ENCODE measurements around the gene SMYD3. TPM values are rescaled to one million over a fixed set of nuclear protein-coding genes. Genes with fewer than 3 reads are reported as not detected.

SMYD3 gene
- total RNA-seq, 1 donor from 2014 or later = 31.9 TPM

- DNase-seq (ENCODE audit: low spot score, unreplicated experiment) = no peak
- peak; percentile 59 for TF ChIP-seq CTCF (IDR thresholded peaks at IDR 0.05; ENCODE audit: unreplicated experiment)
- H3K27ac Mint-ChIP-seq = no peak overlapping the region
- no peaks in the 10 kb centered on the region for H3K36me3 Mint-ChIP-seq (ENCODE audit: insufficient read depth)
- H3K27me3 Mint-ChIP-seq = no peaks in the 10 kb centered on the region
- H3K4me1 Mint-ChIP-seq (ENCODE audit: low read depth) = peaks cover 2% of the 10 kb centered on the region
- H3K9me3 Mint-ChIP-seq (ENCODE audit: low read depth) = no peaks in the 10 kb centered on the region
- H3K4me3 Mint-ChIP-seq (ENCODE audit: low read depth) = no peak overlapping the region
Observed at GRCh38 chr1:246117066-246117791, 389.9 kb downstream of the SMYD3 start.

- no peaks in the 10 kb centered on the region for H3K27me3 Mint-ChIP-seq
- H3K4me3 Mint-ChIP-seq (ENCODE audit: low read depth) = no peak overlapping the region
- no peak for TF ChIP-seq CTCF (IDR thresholded peaks at IDR 0.05; ENCODE audit: unreplicated experiment)
- no peak overlapping the region for H3K27ac Mint-ChIP-seq
- DNase-seq (ENCODE audit: low spot score, unreplicated experiment) = no peak
- H3K36me3 Mint-ChIP-seq (ENCODE audit: insufficient read depth) = no peaks in the 10 kb centered on the region
- H3K9me3 Mint-ChIP-seq (ENCODE audit: low read depth) = no peaks in the 10 kb centered on the region
- H3K4me1 Mint-ChIP-seq (ENCODE audit: low read depth) = peaks cover 11% of the 10 kb centered on the region
Observed at GRCh38 chr1:246114369-246114768, 392.7 kb downstream of the SMYD3 start.

GRCh38 chr1:246113555-246114095, 393.5 kb downstream of the SMYD3 start:
- Mint-ChIP-seq H3K4me3 (ENCODE audit: low read depth) (no peak overlapping the region), H3K27me3 (no peaks in the 10 kb centered on the region), H3K27ac (no peak overlapping the region), H3K9me3 (ENCODE audit: low read depth) (no peaks in the 10 kb centered on the region), H3K4me1 (ENCODE audit: low read depth) (peaks cover 17% of the 10 kb centered on the region), H3K36me3 (ENCODE audit: insufficient read depth) (no peaks in the 10 kb centered on the region)
- no peak for DNase-seq (ENCODE audit: low spot score, unreplicated experiment)
- no peak for TF ChIP-seq CTCF (IDR thresholded peaks at IDR 0.05; ENCODE audit: unreplicated experiment)

- H3K36me3 Mint-ChIP-seq (ENCODE audit: insufficient read depth) = no peaks in the 10 kb centered on the region
- peaks cover 32% of the 10 kb centered on the region for H3K4me1 Mint-ChIP-seq (ENCODE audit: low read depth)
- no peak for DNase-seq (ENCODE audit: low spot score, unreplicated experiment)
- no peak overlapping the region for H3K4me3 Mint-ChIP-seq (ENCODE audit: low read depth)
- no peak overlapping the region for H3K27ac Mint-ChIP-seq
- H3K9me3 Mint-ChIP-seq (ENCODE audit: low read depth) = no peaks in the 10 kb centered on the region
- no peaks in the 10 kb centered on the region for H3K27me3 Mint-ChIP-seq
- no peak for TF ChIP-seq CTCF (IDR thresholded peaks at IDR 0.05; ENCODE audit: unreplicated experiment)
Observed at GRCh38 chr1:246111570-246111969, 395.5 kb downstream of the SMYD3 start.

- no peaks in the 10 kb centered on the region for H3K9me3 Mint-ChIP-seq (ENCODE audit: low read depth)
- no peak overlapping the region for H3K4me3 Mint-ChIP-seq (ENCODE audit: low read depth)
- peaks cover 38% of the 10 kb centered on the region for H3K4me1 Mint-ChIP-seq (ENCODE audit: low read depth)
- no peaks in the 10 kb centered on the region for H3K36me3 Mint-ChIP-seq (ENCODE audit: insufficient read depth)
- no peak for TF ChIP-seq CTCF (IDR thresholded peaks at IDR 0.05; ENCODE audit: unreplicated experiment)
- no peak overlapping the region for H3K27ac Mint-ChIP-seq
- DNase-seq (ENCODE audit: low spot score, unreplicated experiment) = no peak
- H3K27me3 Mint-ChIP-seq = no peaks in the 10 kb centered on the region
Observed at GRCh38 chr1:246110343-246111219, 396.5 kb downstream of the SMYD3 start.

All from progenitor cell of endocrine pancreas (in vitro differentiated cells).